ACHN (cell line): ENCODE data around the gene UBE2B.
A peak's percentile ranks its signal among the peaks of the same experiment; 100 is the strongest.
"Not testable (repeated sequence)": the region's sequence is repeated elsewhere in the genome, so short reads cannot be mapped to it uniquely, and the experiment has no call there.

ENCODE experiments used
- DNase-seq: peaks from one replicate; pipeline ENCODE4 v3.0.0-alpha.2; 2015
- in situ Hi-C: cut with HindIII; loops from 2 replicates; pipeline ENCODE4 v1.10.0; 2017; ENCODE audit warnings: low sequenced_read_pairs, low pct_ligation_motif_present, low pct_unique_long_range_greater_than_20kb

The UBE2B gene

GRCh38 chr5:134394932-134395331 is 23.6 kb downstream of the UBE2B start:
- in situ Hi-C loops, result no loop called here
- DNase-seq, result peak; percentile 39

GRCh38 chr5:134396274-134396673 is 24.9 kb downstream of the UBE2B start:
- no peak for DNase-seq
- in situ Hi-C loops, result no loop called here

GRCh38 chr5:134397196-134397595 is 25.8 kb downstream of the UBE2B start:
- in situ Hi-C loops, result no loop called here
- DNase-seq, result no peak

DNA sequence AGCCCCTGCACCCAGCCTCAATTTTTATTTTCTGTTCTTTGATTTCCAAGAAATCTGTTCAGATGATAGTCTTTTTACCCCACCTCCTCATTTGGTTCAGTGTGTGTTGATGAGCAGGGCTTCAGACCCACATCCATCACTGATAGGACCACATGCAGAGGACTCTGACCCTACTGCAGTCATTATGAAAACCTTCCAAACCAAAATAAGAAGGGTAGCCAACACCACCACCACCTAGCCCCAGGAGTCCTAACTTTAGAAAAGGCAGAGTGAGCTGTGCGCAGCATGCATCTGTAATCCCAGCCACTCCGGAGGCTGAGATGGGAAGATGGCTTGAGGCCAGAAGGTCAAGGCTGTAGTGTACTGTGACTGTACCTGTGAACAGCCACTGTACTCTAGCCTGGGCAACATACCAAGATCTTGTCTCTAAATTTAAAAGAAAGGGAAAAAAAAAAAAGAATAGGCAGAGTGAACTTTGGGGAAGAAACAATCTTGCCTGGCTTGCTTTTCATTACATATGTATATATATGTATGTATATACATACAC is 27.3 kb downstream of the UBE2B start:
- in situ Hi-C loops, result no loop called here
- no peak for DNase-seq

DNA sequence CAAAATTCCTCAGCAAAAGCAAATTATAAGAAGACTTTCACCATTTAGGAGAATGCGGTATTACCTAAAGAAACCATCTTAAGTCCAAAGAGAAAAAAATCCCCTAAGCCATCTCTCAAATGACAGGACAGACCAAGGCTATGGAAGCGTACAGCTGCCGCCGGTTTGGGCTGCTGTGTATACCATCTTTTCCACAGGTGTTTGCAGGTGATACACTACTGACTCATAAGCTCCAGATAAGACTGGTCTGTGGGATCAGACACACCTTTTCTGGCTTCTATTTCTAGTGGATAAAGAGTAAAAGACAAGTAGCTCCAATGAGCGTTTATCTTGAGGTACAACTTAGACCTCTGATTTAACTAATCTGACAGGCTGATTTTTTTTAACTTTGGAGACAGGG is 32.6 kb downstream of the UBE2B start:
- in situ Hi-C loops, result no loop called here
- DNase-seq, result no peak

DNA sequence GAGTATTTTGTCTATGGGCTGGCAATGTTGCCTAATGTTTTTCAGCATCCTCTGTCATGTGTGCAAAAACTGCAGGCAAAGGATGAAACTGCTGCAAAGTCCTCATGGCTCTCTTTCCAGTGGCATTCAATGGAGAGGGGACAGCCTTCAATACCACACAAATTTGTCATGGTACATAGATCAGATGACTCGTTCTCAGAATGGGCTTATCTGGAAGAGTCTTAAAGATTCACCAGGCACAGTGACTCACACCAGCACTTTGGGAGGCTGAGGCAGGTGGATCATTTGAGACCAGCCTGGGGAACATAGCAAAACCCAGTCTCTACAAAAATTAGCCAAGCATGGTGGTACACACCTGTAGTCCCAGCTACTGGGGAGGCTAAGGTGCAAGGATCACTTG is 35.0 kb downstream of the UBE2B start:
- in situ Hi-C loops, result no loop called here
- DNase-seq, result peak; percentile 17

- DNase-seq, result no peak
- in situ Hi-C loops, result no loop called here
Measured at GRCh38 chr5:134409321-134409720, 38.0 kb downstream of the UBE2B start.

DNA sequence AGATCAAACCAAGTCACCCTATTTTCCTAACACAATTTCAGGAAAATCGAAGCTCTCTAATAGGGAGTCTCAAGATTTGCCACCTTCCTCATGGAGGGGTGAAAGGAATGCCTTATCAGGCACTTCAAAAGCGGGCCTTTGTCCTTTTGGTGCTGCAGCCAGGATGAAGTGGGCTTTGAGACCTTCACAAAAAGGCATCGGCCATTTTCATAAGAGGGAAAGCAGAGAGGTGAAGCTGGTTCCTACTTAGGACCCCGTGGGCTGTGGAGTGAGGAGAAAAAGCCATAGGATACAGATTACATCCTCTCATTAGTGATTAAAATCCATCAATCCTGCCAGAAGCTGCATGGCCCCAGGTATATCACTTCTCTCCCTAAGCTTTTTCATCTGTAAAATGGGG is 39.5 kb downstream of the UBE2B start:
- no peak for DNase-seq
- in situ Hi-C loops, result no loop called here

GRCh38 chr5:134411228-134411545 is 39.8 kb downstream of the UBE2B start:
- in situ Hi-C loops, result no loop called here
- no peak for DNase-seq

DNA sequence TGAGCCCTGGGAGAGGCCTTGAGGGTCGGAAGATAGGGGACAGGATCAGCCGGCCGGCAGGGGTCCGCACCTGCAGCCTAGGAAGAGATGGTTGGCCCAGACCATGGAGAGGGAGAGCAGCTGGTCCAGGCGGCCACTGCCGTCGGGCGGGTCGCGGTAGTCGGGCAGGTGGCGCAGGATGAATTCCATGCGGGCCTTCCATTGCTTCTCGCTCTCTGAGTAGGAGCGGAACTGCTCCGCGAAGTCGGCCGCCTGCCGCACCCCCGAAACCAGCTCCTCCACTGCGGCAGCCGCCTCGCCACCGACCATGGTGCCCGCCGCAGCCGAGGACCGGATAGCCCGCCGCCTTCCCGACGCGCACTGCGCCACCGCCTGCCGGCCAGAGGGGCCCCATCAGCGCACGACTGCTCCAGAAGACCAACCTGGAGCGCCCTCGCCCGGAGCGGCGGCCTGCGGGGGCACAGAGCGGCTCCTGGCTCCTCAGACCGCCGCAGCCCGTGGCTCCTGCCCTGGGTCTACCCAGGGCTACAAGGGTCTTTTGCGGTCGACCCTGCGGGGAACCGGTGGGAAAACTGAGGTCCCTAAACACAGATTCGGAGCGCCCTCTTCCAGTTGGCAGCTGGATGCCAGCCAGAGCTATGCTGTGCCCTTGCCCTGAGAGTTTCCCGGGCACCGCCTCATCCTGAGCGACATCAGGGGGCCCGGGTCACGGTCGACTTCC is 40.3 kb downstream of the UBE2B start, which contains the start of gene CDKN2AIPNL:
Gene CDKN2AIPNL (minus strand): TSS at position 336 of the 721 bp plus-strand sequence. CDS start 27 bp downstream, at position 309.
- in situ Hi-C loops, result no loop called here
- peak; percentile 81 for DNase-seq

DNA sequence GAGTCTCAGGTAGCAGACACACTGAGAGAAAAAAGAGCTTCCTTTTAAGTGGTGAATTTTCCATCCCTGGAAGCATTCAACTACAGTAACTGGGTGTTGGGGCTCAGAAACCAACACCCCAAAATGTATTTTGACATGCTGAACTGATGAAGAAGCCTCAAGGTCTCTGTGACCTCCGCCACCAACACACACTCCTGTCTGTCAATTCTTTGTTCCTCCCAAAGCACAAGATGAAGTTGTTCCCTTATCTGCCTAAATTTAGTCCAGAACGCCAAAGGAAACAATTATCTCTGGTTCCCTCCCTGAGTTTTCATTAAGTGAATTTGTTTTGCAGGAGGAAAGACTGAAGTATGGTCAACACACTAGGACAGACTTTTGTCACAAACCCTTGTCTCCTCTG is 41.7 kb downstream of the UBE2B start:
- in situ Hi-C loops, result no loop called here
- DNase-seq, result no peak

DNA sequence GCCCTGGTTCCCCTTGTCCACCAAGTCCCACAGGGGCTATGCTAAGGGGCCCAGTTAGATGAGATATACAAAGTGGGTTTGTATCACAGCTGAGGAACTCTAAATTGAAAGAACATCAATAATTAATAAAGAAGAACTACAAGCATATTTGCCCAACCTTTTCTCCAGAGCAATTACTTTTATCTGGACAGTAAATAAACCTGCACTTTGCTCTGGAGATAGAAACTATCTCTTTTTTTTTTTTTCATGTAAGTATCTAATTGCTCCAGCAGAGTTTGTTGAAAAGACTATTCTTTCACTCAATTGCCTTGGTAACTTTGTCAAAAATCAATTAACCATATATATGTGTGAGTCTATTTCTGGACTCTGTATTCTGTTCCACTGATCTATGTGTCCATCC is 46.3 kb downstream of the UBE2B start:
- in situ Hi-C loops, result no loop called here
- no peak for DNase-seq

- no peak for DNase-seq
- in situ Hi-C loops, result no loop called here
Measured at GRCh38 chr5:134418958-134419357, 47.6 kb downstream of the UBE2B start.

DNA sequence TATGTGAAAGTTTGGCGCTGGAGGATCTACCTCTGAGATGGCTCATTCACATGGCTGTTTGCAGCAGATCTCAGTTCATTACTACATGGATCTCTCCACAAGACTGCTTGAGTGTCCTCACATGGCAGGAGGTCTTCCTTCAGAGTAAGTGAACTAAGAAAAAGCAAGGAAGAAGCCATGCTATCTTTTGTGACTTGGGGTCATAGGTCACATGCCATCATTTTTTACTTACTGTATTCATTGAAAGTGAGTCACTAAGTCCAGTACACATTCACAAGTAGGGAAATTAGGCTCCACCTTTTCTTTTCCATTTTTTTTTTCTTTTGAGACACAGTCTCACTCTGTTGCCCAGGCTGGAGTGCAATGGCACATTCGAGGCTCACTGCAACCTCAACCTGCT is 49.0 kb downstream of the UBE2B start:
- DNase-seq, result peak; percentile 20
- in situ Hi-C loops, result no loop called here

DNA sequence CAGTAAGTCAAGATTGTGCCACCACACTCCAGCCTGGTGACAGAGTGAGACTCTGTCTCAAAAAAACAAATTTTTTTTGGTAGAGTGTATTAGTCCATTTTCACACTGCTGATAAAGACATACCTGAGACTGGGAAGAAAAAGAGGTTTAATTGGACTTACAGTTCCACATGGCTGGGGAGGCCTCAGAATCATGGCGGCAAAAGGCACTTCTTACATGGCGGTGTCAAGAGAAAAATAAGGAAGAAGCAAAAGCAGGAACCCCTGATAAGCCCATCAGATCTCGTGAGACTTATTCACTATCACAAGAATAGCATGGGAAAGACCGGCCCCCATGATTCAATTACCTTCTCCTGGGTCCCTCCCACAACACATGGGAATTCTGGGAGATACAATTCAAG is 49.7 kb downstream of the UBE2B start:
- in situ Hi-C loops, DNase-seq: not testable (repeated sequence)

DNA sequence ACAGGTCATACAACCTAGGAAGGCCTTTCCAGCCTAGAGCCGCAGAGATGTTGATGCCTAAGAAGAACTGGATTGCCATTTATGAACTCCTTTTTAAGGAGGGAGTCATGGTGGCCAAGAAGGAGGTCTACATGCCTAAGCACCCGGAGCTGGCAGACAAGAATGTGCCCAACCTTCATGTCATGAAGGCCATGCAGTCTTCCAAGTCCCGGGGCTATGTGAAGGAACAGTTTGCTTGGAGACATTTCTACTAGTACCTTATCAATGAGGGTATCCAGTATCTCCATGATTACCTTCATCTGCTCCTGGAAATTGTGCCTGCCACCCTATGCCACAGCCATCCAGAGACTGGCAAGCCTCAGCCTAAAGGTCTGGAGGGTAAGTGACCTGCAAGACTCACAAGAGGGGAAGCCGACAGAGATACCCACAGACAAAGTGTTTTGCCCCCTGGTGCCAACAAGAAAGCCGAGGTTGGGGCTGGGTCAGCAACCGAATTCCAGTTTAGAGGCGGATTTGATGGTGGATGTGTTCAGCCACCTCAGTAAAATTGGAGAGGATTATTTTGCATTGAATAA is 51.5 kb downstream of the UBE2B start:
- no peak for DNase-seq
- in situ Hi-C loops, result no loop called here

DNA sequence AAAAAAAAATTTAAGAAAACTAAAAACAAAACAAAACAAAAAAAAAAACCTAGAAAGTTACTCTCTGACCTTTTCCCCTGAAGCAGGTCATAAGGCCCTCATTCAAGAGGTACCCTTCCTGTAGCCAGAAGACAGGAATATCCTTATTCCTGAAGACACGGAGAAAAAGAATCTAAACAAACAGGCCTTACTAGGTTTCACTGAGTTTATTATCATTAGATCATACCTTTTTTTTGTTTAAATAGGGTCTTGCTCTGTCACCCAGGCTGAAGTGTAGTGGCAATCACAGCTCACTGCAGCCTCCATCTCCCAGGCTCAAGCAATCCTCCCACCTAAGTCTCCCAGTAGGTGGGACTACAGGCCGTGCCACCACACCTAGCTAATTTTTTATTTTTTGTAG is 52.0 kb downstream of the UBE2B start:
- DNase-seq, result no peak
- in situ Hi-C loops, result no loop called here

- in situ Hi-C loops, result no loop called here
- no peak for DNase-seq
Measured at GRCh38 chr5:134426361-134426760, 55.0 kb downstream of the UBE2B start.

DNA sequence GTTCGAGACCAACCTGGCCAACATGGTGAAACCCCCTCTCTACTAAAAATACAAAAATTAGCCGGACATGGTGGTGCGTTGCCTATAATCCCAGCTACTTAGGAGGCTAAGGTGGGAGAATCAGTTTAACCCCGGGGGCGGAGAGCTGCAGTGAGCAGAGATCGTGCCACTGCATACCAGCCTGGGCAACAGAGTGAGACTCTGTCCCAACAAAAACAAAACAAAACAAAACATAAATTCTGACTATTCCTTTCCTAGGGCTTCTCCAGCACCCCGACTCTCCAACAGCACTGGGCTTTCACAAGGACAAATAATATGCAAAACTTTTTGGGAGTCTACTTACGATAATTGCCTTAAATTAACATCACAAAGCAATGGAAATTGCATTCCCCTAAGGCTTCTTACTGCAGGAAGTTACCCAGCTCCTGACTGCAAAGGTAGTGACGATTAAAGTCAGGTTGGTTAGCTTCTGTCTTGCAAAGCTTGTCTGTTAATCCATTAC is 56.2 kb downstream of the UBE2B start:
- in situ Hi-C loops, result no loop called here
- DNase-seq, result no peak

DNA sequence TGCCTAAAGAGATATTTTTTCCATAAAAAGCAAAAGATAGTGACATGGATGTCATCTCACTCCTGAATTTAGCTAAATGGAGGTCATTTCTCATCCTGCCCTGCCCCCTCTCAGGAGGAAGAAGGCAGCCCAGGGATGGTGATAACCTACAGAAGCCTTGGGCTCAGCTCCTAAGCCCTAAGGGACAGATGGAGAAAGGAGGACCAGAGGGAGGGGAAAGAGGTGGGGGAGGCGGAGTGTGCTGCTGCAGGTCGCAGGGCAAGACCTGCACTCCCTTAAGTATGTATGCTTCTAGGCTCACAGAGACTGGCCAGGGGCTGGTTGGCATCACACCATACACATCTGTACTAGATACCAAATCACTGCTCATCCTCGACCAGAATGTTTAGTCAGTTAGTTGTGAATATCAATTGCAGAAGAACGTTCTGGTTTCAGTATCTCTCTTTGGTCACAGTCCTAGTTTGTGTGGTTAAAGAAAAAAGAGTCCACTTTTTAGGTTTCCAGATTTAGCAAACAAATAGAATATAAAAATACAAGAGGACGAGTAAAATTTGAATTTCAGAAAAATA is 58.7 kb downstream of the UBE2B start:
- no peak for DNase-seq
- in situ Hi-C loops, result no loop called here
